HEK293 (cell line): ENCODE data around the gene DCPS.

Source experiments
- CTCF ChIA-PET: fragments of 350-600 bp; formaldehyde crosslinking; extraction: SDS; loops from one replicate; lab custom pipeline; 2021; ENCODE audit warnings: antibody characterized with exemption; lab: Yijun Ruan, JAX
- POLR2A ChIA-PET: fragments of 300-600 bp; formaldehyde crosslinking; extraction: SDS; loops from one replicate; lab custom pipeline; 2020; ENCODE audit warnings: antibody characterized with exemption, inconsistent platforms; lab: Yijun Ruan, JAX
- H3K27ac ChIP-seq: fragments of 200-500 bp; sonication (Bioruptor generic); 2 replicates; pipeline ENCODE4 v1.5.1; 2014; ENCODE audit warnings: low read depth, low read length, control low read depth, inconsistent platforms; ENCODE audit errors: extremely low read depth
- H3K36me3 ChIP-seq, 2 experiments: fragments of 200-500 bp in 1 of 2; sonication (Bioruptor generic) in 1 of 2; 1 replicate in 1 of 2; 2 replicates in 1 of 2; pipeline ENCODE4 v1.5.1; 2014 to 2017; ENCODE audit warnings: inconsistent platforms in 2 of 2, low read length in 2 of 2; ENCODE audit not compliant: control insufficient read depth in 2 of 2, insufficient read depth in 1 of 2
- H3K4me1 ChIP-seq: fragments of 200-500 bp; sonication (Bioruptor generic); 2 replicates; pipeline ENCODE4 v1.5.1; 2014; ENCODE audit warnings: mild to moderate bottlenecking, low read length, inconsistent platforms; ENCODE audit not compliant: control insufficient read depth, insufficient read depth
- H3K4me3 ChIP-seq: 2 replicates; pipeline ENCODE4 v1.5.1; 2011; ENCODE audit warnings: low read depth, mild to moderate bottlenecking, control low read depth, low read length, moderate library complexity
- H3K9me3 ChIP-seq: fragments of 200-500 bp; sonication (Bioruptor generic); 2 replicates; pipeline ENCODE4 v1.5.1; 2014; ENCODE audit warnings: low read depth, low read length, inconsistent platforms; ENCODE audit not compliant: control insufficient read depth, insufficient read depth
- EGR2 ChIP-seq: fragments of 450-650 bp; formaldehyde crosslinking; IDR thresholded peaks from 2 replicates; pipeline ENCODE4 v1.5.1; 2016; ENCODE audit warnings: low read depth, missing biosample characterization, missing genetic modification characterization
- GFI1B ChIP-seq: fragments of 450-650 bp; formaldehyde crosslinking; IDR thresholded peaks from 2 replicates; pipeline ENCODE4 v1.5.1; 2016; ENCODE audit warnings: missing biosample characterization, missing genetic modification characterization
- GLIS1 ChIP-seq: fragments of 450-650 bp; formaldehyde crosslinking; IDR thresholded peaks from 2 replicates; pipeline ENCODE4 v1.5.1; 2016; ENCODE audit warnings: missing biosample characterization, missing genetic modification characterization
- GLIS2 ChIP-seq: fragments of 450-650 bp; formaldehyde crosslinking; IDR thresholded peaks from 2 replicates; pipeline ENCODE4 v1.5.1; 2016; ENCODE audit warnings: missing biosample characterization, missing genetic modification characterization
- KLF1 ChIP-seq: fragments of 450-650 bp; formaldehyde crosslinking; IDR thresholded peaks from 2 replicates; pipeline ENCODE4 v1.5.1; 2016; ENCODE audit warnings: missing biosample characterization, missing genetic modification characterization
- WT1 ChIP-seq: fragments of 450-650 bp; formaldehyde crosslinking; IDR thresholded peaks from 2 replicates; pipeline ENCODE4 v1.5.1; 2016; ENCODE audit warnings: missing biosample characterization, missing genetic modification characterization
- YY2 ChIP-seq: fragments of 450-650 bp; formaldehyde crosslinking; IDR thresholded peaks from 2 replicates; pipeline ENCODE4 v1.5.1; 2016; ENCODE audit warnings: missing biosample characterization, missing genetic modification characterization
- ZBTB1 ChIP-seq: fragments of 450-650 bp; formaldehyde crosslinking; IDR thresholded peaks from 2 replicates; pipeline ENCODE4 v1.5.1; 2016; ENCODE audit warnings: missing biosample characterization, missing genetic modification characterization
- ZBTB7A ChIP-seq: fragments of 450-650 bp; formaldehyde crosslinking; IDR thresholded peaks from 2 replicates; pipeline ENCODE4 v1.5.1; 2016; ENCODE audit warnings: low read depth, missing biosample characterization, missing genetic modification characterization
- ZFHX2 ChIP-seq: fragments of 450-650 bp; formaldehyde crosslinking; conservative IDR thresholded peaks from 2 replicates; pipeline ENCODE4 v1.5.1; 2016; ENCODE audit warnings: missing biosample characterization, missing genetic modification characterization
- ZIC2 ChIP-seq: fragments of 450-650 bp; formaldehyde crosslinking; IDR thresholded peaks from 2 replicates; pipeline ENCODE4 v1.5.1; 2016; ENCODE audit warnings: missing biosample characterization, missing genetic modification characterization
- ZNF138 ChIP-seq: fragments of 450-650 bp; formaldehyde crosslinking; IDR thresholded peaks from 2 replicates; pipeline ENCODE4 v1.5.1; 2016; ENCODE audit warnings: missing biosample characterization, missing genetic modification characterization, borderline replicate concordance
- ZNF19 ChIP-seq: fragments of 450-650 bp; formaldehyde crosslinking; IDR thresholded peaks from 2 replicates; pipeline ENCODE4; 2016; ENCODE audit warnings: missing biosample characterization, missing genetic modification characterization, low read depth
- ZNF335 ChIP-seq: fragments of 450-650 bp; formaldehyde crosslinking; conservative IDR thresholded peaks from 2 replicates; pipeline ENCODE4 v1.5.1; 2016; ENCODE audit warnings: missing biosample characterization, missing genetic modification characterization
- ZNF341 ChIP-seq: fragments of 450-650 bp; formaldehyde crosslinking; IDR thresholded peaks from 2 replicates; pipeline ENCODE4; 2016; ENCODE audit warnings: low read depth, missing biosample characterization, missing genetic modification characterization
- ZNF350 ChIP-seq: fragments of 450-650 bp; formaldehyde crosslinking; IDR thresholded peaks from 2 replicates; pipeline ENCODE4 v1.5.0; 2017; ENCODE audit warnings: missing biosample characterization, mild to moderate bottlenecking, missing genetic modification characterization
- ZNF514 ChIP-seq: fragments of 450-650 bp; formaldehyde crosslinking; IDR thresholded peaks from 2 replicates; pipeline ENCODE4 v1.5.1; 2016; ENCODE audit warnings: missing biosample characterization, missing genetic modification characterization
- ZNF600 ChIP-seq: fragments of 450-650 bp; formaldehyde crosslinking; IDR thresholded peaks from 2 replicates; pipeline ENCODE4 v1.5.1; 2016; ENCODE audit warnings: missing biosample characterization, missing genetic modification characterization
- TF ChIP-seq, protein P1 (sequence below): sonication (generic); formaldehyde crosslinking; IDR thresholded peaks from 2 replicates; pipeline ENCODE4 v1.8.1; 2022; ENCODE audit warnings: mild to moderate bottlenecking, moderate library complexity, missing genetic modification reagents
- TF ChIP-seq, protein P2 (sequence below): fragments of 450-650 bp; formaldehyde crosslinking; IDR thresholded peaks from 2 replicates; pipeline ENCODE4 v1.5.1; 2016; ENCODE audit warnings: missing biosample characterization, missing genetic modification characterization
- TF ChIP-seq, protein P3 (sequence below): fragments of 450-650 bp; formaldehyde crosslinking; IDR thresholded peaks from 2 replicates; pipeline ENCODE4 v1.5.1; 2016; ENCODE audit warnings: missing biosample characterization, missing genetic modification characterization
- TF ChIP-seq, protein P4 (sequence below): fragments of 450-650 bp; formaldehyde crosslinking; IDR thresholded peaks from 2 replicates; pipeline ENCODE4 v1.5.1; 2016; ENCODE audit warnings: missing biosample characterization, missing genetic modification characterization
- TF ChIP-seq, protein P5 (sequence below): fragments of 450-650 bp; formaldehyde crosslinking; IDR thresholded peaks from 2 replicates; pipeline ENCODE4 v1.5.1; 2017; ENCODE audit warnings: missing biosample characterization, missing genetic modification characterization

The DCPS gene

DNA sequence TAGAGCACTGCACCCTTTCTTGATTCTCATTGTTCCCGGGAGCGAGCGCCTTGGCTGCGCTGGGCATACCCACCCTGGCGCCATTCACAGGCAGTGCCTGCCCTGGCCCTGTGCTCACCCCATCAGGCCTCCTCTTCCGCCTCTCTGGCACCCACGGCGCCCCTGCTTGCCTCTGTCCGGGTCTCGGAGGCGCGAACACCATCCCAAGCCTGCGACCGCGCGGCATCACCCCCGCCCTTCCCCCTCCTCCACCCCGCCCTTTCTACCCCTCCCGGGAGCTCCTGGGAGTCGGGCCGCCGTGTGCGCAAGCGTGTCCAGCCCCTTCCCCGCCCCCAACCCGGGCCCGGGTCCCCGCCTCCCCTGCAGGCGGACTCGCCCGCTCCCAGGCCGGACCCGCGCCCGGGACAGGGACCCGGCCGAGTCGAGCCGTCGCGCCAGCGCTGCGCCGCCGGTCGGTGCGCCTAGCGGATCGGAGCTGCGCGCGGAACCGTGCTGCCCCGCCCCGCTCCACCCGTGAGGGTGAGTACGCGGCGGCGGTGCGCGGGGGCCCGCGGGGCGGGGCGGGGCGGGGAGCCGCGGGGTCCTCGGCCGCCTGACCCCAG lies 51.6 kb downstream of the DCPS start, which contains the start of gene ST3GAL4 (continued):
- TF ChIP-seq, protein P1, sequence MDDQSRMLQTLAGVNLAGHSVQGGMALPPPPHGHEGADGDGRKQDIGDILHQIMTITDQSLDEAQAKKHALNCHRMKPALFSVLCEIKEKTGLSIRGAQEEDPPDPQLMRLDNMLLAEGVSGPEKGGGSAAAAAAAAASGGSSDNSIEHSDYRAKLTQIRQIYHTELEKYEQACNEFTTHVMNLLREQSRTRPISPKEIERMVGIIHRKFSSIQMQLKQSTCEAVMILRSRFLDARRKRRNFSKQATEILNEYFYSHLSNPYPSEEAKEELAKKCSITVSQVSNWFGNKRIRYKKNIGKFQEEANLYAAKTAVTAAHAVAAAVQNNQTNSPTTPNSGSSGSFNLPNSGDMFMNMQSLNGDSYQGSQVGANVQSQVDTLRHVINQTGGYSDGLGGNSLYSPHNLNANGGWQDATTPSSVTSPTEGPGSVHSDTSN (CRISPR knock-in tag): peak; percentile 60; the same call in 1 of the 2 replicates
- TF ChIP-seq, protein P2, sequence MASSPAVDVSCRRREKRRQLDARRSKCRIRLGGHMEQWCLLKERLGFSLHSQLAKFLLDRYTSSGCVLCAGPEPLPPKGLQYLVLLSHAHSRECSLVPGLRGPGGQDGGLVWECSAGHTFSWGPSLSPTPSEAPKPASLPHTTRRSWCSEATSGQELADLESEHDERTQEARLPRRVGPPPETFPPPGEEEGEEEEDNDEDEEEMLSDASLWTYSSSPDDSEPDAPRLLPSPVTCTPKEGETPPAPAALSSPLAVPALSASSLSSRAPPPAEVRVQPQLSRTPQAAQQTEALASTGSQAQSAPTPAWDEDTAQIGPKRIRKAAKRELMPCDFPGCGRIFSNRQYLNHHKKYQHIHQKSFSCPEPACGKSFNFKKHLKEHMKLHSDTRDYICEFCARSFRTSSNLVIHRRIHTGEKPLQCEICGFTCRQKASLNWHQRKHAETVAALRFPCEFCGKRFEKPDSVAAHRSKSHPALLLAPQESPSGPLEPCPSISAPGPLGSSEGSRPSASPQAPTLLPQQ (tag by site-specific recombination): no peak
- peak; percentile 33; the same call in 1 of the 2 replicates for TF ChIP-seq KLF1 (tag by site-specific recombination)
- TF ChIP-seq WT1 (tag by site-specific recombination): 0 out of 2 replicates have a peak, but pooled peaks have one; percentile 26
- TF ChIP-seq EGR2 (tag by site-specific recombination): peak; percentile 42; the same call in 1 of the 2 replicates
- TF ChIP-seq ZNF335 (tag by site-specific recombination): peak; percentile 59
- peak; percentile 30; the same call in 1 of the 2 replicates for TF ChIP-seq ZNF600

DNA sequence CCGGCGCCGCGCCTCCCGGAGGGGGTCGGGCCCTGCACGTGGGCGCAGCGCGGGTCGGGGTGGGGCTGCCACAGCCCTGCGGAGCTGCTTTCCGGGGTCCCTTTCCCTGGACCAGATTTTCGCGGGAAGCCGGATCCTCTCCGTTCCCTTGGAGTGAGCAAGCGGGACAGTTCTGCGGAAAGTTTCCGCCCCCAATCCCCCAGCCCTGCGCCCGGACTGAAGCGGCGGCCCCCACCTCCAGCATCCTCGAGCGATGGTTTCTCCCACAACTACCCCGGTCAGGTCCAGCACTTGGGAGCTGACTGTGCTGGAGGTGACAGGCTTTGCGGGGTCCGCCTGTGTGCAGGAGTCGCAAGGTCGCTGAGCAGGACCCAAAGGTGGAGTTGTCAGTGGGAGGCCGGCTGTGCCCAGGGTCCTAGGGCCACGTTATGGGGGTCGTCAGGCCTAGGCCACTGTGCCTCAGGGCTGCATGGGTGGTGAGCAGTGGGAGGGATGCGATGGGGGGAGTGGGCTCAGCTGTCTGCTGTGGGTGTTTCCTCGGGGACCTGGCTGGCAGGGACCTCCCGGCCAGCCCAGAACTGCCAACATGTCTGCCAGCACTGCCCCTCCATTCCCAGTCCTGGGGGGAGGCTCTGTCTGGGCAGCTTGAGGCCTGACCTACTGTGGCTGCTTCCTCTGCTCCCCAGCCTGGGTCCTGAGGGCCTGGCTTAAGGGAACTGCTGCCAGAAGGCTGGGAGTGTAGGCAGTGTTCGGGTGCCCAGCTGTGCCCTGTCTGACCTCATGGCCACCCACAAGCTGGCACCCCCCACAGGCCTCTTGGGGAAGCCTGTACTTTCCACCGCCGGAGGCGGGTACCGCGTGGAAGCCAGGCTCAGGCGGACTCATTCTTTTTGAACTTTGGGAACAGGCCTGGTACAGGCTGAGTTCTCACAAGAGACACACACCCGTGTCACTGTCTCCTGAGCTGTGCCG lies 52.4 kb downstream of the DCPS start:
- ChIA-PET POLR2A (interaction anchor here (0.8 to 1.4 kb wide), 5 partner anchors 7 to 230 kb away, joined by 3 to 11 read pairs (median 3); partner anchors contain the start of genes DCPS, FAM118B and RPUSD4), CTCF (interaction anchor here (0.6 to 1.7 kb wide), 2 partner anchors 86 to 124 kb away, joined by 3 to 5 read pairs; no protein-coding TSS in a partner anchor)
- Histone ChIP-seq H3K36me3 (peaks cover 0 to 7% of the 10 kb centered on the region in 2 experiments; a peak in 1 of 3 replicates), H3K4me3 (peak overlapping the region; percentile 58), H3K4me1 (no peaks in the 10 kb centered on the region), H3K9me3 (no peaks in the 10 kb centered on the region), H3K27ac (no peak overlapping the region)
- TF ChIP-seq ZNF335 (tag by site-specific recombination): peak; percentile 85
- TF ChIP-seq ZFHX2 (tag by site-specific recombination): peak; percentile 81
- TF ChIP-seq ZNF514: no peak
- TF ChIP-seq, protein P3, sequence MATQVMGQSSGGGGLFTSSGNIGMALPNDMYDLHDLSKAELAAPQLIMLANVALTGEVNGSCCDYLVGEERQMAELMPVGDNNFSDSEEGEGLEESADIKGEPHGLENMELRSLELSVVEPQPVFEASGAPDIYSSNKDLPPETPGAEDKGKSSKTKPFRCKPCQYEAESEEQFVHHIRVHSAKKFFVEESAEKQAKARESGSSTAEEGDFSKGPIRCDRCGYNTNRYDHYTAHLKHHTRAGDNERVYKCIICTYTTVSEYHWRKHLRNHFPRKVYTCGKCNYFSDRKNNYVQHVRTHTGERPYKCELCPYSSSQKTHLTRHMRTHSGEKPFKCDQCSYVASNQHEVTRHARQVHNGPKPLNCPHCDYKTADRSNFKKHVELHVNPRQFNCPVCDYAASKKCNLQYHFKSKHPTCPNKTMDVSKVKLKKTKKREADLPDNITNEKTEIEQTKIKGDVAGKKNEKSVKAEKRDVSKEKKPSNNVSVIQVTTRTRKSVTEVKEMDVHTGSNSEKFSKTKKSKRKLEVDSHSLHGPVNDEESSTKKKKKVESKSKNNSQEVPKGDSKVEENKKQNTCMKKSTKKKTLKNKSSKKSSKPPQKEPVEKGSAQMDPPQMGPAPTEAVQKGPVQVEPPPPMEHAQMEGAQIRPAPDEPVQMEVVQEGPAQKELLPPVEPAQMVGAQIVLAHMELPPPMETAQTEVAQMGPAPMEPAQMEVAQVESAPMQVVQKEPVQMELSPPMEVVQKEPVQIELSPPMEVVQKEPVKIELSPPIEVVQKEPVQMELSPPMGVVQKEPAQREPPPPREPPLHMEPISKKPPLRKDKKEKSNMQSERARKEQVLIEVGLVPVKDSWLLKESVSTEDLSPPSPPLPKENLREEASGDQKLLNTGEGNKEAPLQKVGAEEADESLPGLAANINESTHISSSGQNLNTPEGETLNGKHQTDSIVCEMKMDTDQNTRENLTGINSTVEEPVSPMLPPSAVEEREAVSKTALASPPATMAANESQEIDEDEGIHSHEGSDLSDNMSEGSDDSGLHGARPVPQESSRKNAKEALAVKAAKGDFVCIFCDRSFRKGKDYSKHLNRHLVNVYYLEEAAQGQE (tag by site-specific recombination): peak; percentile 36; the same call in 1 of the 2 replicates
- TF ChIP-seq ZNF19: no peak
- no peak for TF ChIP-seq ZBTB7A (tag by site-specific recombination)
- TF ChIP-seq, protein P4, sequence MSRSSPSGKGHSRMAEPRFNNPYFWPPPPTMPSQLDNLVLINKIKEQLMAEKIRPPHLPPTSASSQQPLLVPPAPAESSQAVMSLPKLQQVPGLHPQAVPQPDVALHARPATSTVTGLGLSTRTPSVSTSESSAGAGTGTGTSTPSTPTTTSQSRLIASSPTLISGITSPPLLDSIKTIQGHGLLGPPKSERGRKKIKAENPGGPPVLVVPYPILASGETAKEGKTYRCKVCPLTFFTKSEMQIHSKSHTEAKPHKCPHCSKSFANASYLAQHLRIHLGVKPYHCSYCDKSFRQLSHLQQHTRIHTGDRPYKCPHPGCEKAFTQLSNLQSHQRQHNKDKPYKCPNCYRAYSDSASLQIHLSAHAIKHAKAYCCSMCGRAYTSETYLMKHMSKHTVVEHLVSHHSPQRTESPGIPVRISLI (tag by site-specific recombination): no peak
- no peak for TF ChIP-seq YY2 (tag by site-specific recombination)
- peak; percentile 71; the same call in 1 of the 2 replicates for TF ChIP-seq GLIS2
- peak; percentile 34 for TF ChIP-seq GLIS1 (tag by site-specific recombination)
- no peak for TF ChIP-seq GFI1B
- TF ChIP-seq ZNF341 (tag by site-specific recombination): no peak
- peak; percentile 79 for TF ChIP-seq ZIC2 (tag by site-specific recombination)
- TF ChIP-seq, protein P5, sequence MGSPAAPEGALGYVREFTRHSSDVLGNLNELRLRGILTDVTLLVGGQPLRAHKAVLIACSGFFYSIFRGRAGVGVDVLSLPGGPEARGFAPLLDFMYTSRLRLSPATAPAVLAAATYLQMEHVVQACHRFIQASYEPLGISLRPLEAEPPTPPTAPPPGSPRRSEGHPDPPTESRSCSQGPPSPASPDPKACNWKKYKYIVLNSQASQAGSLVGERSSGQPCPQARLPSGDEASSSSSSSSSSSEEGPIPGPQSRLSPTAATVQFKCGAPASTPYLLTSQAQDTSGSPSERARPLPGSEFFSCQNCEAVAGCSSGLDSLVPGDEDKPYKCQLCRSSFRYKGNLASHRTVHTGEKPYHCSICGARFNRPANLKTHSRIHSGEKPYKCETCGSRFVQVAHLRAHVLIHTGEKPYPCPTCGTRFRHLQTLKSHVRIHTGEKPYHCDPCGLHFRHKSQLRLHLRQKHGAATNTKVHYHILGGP: no peak
- TF ChIP-seq ZBTB1: no peak
- TF ChIP-seq ZNF138 (tag by site-specific recombination): no peak
- TF ChIP-seq ZNF350: no peak
- peak; percentile 37 for TF ChIP-seq EGR2 (tag by site-specific recombination)
